WERI-Rb-1 (cell line): ENCODE measurements around the gene ADAMTSL3.

Experiments
- DNase-seq: peaks from one replicate; pipeline ENCODE4 v3.0.0-alpha.2; 2020
- H3K27ac ChIP-seq: fragments of 250-450 bp; sonication (Bioruptor Pico); 2 replicates; pipeline ENCODE4 v1.5.1; 2020; ENCODE audit warnings: mild to moderate bottlenecking, moderate library complexity
- H3K27me3 ChIP-seq: fragments of 250-450 bp; sonication (Bioruptor Pico); 2 replicates; pipeline ENCODE4 v1.5.1; 2021; ENCODE audit warnings: mild to moderate bottlenecking, low read depth, moderate library complexity; ENCODE audit not compliant: insufficient read depth, severe bottlenecking
- H3K36me3 ChIP-seq: fragments of 250-450 bp; sonication (Bioruptor Pico); 2 replicates; pipeline ENCODE4 v1.5.1; 2020; ENCODE audit warnings: mild to moderate bottlenecking, moderate library complexity
- H3K4me3 ChIP-seq: 2 replicates; pipeline ENCODE4 v1.5.1; 2011; ENCODE audit warnings: low read depth, mild to moderate bottlenecking, control low read depth, low read length
- H3K9me3 ChIP-seq: fragments of 250-450 bp; sonication (Bioruptor Pico); 2 replicates; pipeline ENCODE4 v1.5.1; 2021; ENCODE audit warnings: mild to moderate bottlenecking, moderate library complexity; ENCODE audit not compliant: severe bottlenecking
- TF ChIP-seq, protein P1 (sequence below): IDR thresholded peaks from 2 replicates; pipeline ENCODE4 v1.5.1; 2011; ENCODE audit warnings: low read depth, mild to moderate bottlenecking, control low read depth, inconsistent platforms, low read length

The ADAMTSL3 gene

DNA sequence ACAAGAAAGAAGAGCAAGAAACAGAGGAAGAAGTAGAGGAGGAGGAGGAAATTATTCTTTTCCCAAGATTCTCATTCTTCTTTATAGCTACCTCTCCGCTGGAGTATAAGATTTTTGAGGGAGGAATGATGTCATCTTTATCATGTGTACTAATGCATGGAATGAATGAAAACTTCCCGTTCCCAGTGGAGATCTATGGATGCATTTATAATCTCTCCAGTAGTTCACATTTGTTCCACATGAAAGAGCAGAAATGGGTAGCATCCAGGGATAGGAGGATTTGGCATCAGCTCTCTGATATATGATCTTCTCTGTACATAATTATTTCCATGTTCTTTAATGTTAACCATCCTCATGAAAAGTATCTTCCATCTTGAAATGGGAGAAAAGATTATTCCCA is 244.4 kb downstream of the ADAMTSL3 start:
- no peaks in the 10 kb centered on the region for H3K27me3 ChIP-seq
- no peaks in the 10 kb centered on the region for H3K9me3 ChIP-seq
- no peak overlapping the region for H3K27ac ChIP-seq
- no peaks in the 10 kb centered on the region for H3K36me3 ChIP-seq
- TF ChIP-seq, protein P1, sequence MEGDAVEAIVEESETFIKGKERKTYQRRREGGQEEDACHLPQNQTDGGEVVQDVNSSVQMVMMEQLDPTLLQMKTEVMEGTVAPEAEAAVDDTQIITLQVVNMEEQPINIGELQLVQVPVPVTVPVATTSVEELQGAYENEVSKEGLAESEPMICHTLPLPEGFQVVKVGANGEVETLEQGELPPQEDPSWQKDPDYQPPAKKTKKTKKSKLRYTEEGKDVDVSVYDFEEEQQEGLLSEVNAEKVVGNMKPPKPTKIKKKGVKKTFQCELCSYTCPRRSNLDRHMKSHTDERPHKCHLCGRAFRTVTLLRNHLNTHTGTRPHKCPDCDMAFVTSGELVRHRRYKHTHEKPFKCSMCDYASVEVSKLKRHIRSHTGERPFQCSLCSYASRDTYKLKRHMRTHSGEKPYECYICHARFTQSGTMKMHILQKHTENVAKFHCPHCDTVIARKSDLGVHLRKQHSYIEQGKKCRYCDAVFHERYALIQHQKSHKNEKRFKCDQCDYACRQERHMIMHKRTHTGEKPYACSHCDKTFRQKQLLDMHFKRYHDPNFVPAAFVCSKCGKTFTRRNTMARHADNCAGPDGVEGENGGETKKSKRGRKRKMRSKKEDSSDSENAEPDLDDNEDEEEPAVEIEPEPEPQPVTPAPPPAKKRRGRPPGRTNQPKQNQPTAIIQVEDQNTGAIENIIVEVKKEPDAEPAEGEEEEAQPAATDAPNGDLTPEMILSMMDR: no peak
- no peak for DNase-seq
- no peak overlapping the region for H3K4me3 ChIP-seq

- Histone ChIP-seq H3K9me3 (no peaks in the 10 kb centered on the region), H3K27me3 (no peaks in the 10 kb centered on the region), H3K4me3 (no peak overlapping the region), H3K27ac (no peak overlapping the region), H3K36me3 (no peaks in the 10 kb centered on the region)
- DNase-seq: no peak
- TF ChIP-seq, protein P1: no peak
These were observed 245.7 kb downstream of the ADAMTSL3 start for GRCh38 chr15:83899670-83900069.

GRCh38 chr15:83904107-83905040 is 250.5 kb downstream of the ADAMTSL3 start:
- Histone ChIP-seq H3K27me3 (no peaks in the 10 kb centered on the region), H3K4me3 (no peak overlapping the region), H3K27ac (no peak overlapping the region), H3K36me3 (no peaks in the 10 kb centered on the region), H3K9me3 (peaks cover 7% of the 10 kb centered on the region)
- no peak for DNase-seq
- TF ChIP-seq, protein P1: no peak

GRCh38 chr15:83905556-83906273 is 251.8 kb downstream of the ADAMTSL3 start:
- Histone ChIP-seq H3K9me3 (peaks cover 7% of the 10 kb centered on the region), H3K27ac (no peak overlapping the region), H3K36me3 (no peaks in the 10 kb centered on the region), H3K4me3 (no peak overlapping the region), H3K27me3 (no peaks in the 10 kb centered on the region)
- DNase-seq: no peak
- TF ChIP-seq, protein P1: no peak

DNA sequence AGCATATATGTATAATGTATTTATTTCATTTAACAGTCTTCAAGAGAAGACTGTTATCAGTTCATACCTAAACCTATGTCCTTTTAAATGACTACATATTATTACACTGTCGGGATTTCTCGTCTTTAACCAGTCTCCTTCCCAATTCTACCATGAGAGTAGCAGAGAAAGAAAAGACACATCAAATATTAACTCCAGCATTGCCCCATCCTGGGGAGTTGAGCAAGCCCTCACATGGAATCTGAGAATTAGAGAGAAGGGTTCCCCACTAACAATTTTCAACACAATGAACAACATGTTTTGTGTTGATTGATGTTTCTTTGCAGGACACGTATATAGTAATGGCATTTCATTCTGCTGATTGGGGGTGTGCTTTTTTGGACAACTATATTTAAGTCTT is 257.4 kb downstream of the ADAMTSL3 start:
- DNase-seq: no peak
- Histone ChIP-seq H3K36me3 (no peaks in the 10 kb centered on the region), H3K27ac (no peak overlapping the region), H3K9me3 (peaks cover 7% of the 10 kb centered on the region), H3K4me3 (no peak overlapping the region), H3K27me3 (no peaks in the 10 kb centered on the region)
- TF ChIP-seq, protein P1: no peak
